Ovary (tissue), 9 donors: Measurements from ENCODE around the gene ITGAD. TPM values are rescaled to one million over a fixed set of nuclear protein-coding genes. Genes with fewer than 3 reads are reported as not detected.
A peak's percentile ranks its signal among the peaks of the same experiment; 100 is the strongest.

ENCODE experiments used
- DNase-seq, 5 donors: peaks; one replicate each; pipeline ENCODE4 v3.0.0-alpha.2; 2019 to 2020
- H3K27ac ChIP-seq, 2 donors: fragments of 200-600 bp; one replicate each; pipeline versions ENCODE4 v1.5.1 to v1.8.0; 2019 to 2022
- H3K27me3 ChIP-seq: fragments of 200-600 bp; one replicate; pipeline ENCODE4 v1.8.0; 2022
- H3K36me3 ChIP-seq: fragments of 200-600 bp; sonication (generic); one replicate; pipeline ENCODE4 v1.5.1; 2019
- H3K4me1 ChIP-seq: one replicate; pipeline ENCODE4 v1.8.1; 2013; ENCODE audit warnings: mild to moderate bottlenecking, moderate library complexity; ENCODE audit not compliant: insufficient read depth
- H3K4me3 ChIP-seq: fragments of 200-600 bp; sonication (generic); one replicate; pipeline ENCODE4 v1.5.1; 2017
- H3K9me3 ChIP-seq, 2 donors: fragments of 200-600 bp in 1 of 2; sonication (generic) in 1 of 2; one replicate each; pipeline versions ENCODE4 v1.5.1 to v1.8.1; 2013 to 2019; ENCODE audit warnings: mild to moderate bottlenecking in 1 of 2, moderate library complexity in 1 of 2
- CTCF ChIP-seq, 3 donors: fragments of 450-650 bp in 2 of 3; fragments of 200-600 bp in 1 of 3; IDR thresholded peaks; one replicate each; pipeline versions ENCODE4 v1.5.1 to v1.8.0; 2016 to 2022; ENCODE audit warnings: antibody characterized with exemption in 3 of 3, mild to moderate bottlenecking in 1 of 3
- EP300 ChIP-seq: sonication (generic); formaldehyde crosslinking; IDR thresholded peaks from one replicate; pipeline ENCODE4 v1.6.1; 2017; ENCODE audit warnings: antibody characterized with exemption
- POLR2A ChIP-seq: fragments of 450-650 bp; IDR thresholded peaks from one replicate; pipeline ENCODE4 v1.6.1; 2017; ENCODE audit warnings: antibody characterized with exemption, mild to moderate bottlenecking, moderate library complexity
- WGBS, 3 donors: extraction: QIAGEN DNeasy Blood & Tissue Kit in 1 of 3; methylation state at CpG; one replicate each; pipeline versions ENCODE4 v1.1.5 to v1.1.7; 2013 to 2017; 5-methylcytosine and 5-hydroxymethylcytosine counted together
- intact Hi-C, 4 donors: fragments of 100-400 bp; cut with DNase I; formaldehyde crosslinking; loops; one replicate each; pipeline versions ENCODE4 v1.11.0 to v1.15.1; 2022 to 2023
- polyA plus RNA-seq, 2 donors: library from polyadenylated mRNA; stranded (reverse); fragments of 200-250 nt in 1 of 2; fragments of 350-450 nt in 1 of 2; fragmentation: Illumina TruSeq in 1 of 2; extraction: RNeasy Lipid Tissue Mini Kit (QIAGEN cat#74804) in 1 of 2; gene quantifications; one replicate each; pipeline ENCODE4 v1.2.3, GENCODE V29; 2013 to 2014
- total RNA-seq, 7 donors: library from RNA; depleted of rRNA in 2 of 7; stranded (reverse); fragments of >200 nt in 2 of 7; fragmentation: NEBNext Ultra II Directional in 3 of 7; extraction: Animal tissue kit (Norgen Biotek cat#: 25700) in 3 of 7; gene quantifications; one replicate each; pipeline versions ENCODE4 v1.1.0 to v1.2.4, GENCODE V29; 2016 to 2023
- donor health status: DM: no; HTN: no; CAD: no; lungs with moderate emphysema.
- donor health status: DM: no; HTN: no; CAD: no.
- donor health status: Bipolar disorder and iron deficiency.
- donor health status: DM: yes; HTN: yes; CAD: no.
- donor health status: DM: no; HTN: no; CAD: no.
- donor health status: DM: yes; HTN: yes; CAD: no.

The ITGAD gene
- total and polyA plus RNA-seq, 9 donors = 0.05 to 2.7 (median 0.13) TPM; not detected in 5

GRCh38 chr16:31455601-31456314, 62.6 kb downstream of the ITGAD start:
- intact Hi-C loops = loop anchor here in 1 of 4 donors (10.0 kb wide), 1 partner anchor 419 kb away; the partner anchor contains the start of gene ZNF267
- no peaks in the 10 kb centered on the region for H3K27me3 ChIP-seq
- peak in 1 of 5 donors; percentile 40 for DNase-seq
- no peaks in the 10 kb centered on the region for H3K36me3 ChIP-seq
- no peaks in the 10 kb centered on the region for H3K9me3 ChIP-seq
- H3K27ac ChIP-seq = no peak overlapping the region
- 65 to 73% (median 67%) methylated on average over 17 of the region's 17 CpGs for WGBS, 3 donors
- H3K4me1 ChIP-seq = peaks cover 31% of the 10 kb centered on the region
- TF ChIP-seq CTCF (IDR thresholded peaks at IDR 0.05) = no peak
- no peak for TF ChIP-seq POLR2A
- no peak for TF ChIP-seq EP300
- H3K4me3 ChIP-seq = no peak overlapping the region

- no peak overlapping the region for H3K4me3 ChIP-seq
- 63 to 76% (median 70%) methylated on average over 8 of the region's 8 CpGs for WGBS, 3 donors
- H3K27me3 ChIP-seq = no peaks in the 10 kb centered on the region
- no peaks in the 10 kb centered on the region for H3K36me3 ChIP-seq
- intact Hi-C loops = loop anchor here in 1 of 4 donors (10.0 kb wide), 1 partner anchor 418 kb away; the partner anchor contains the start of gene ZNF267
- peaks cover 27% of the 10 kb centered on the region for H3K4me1 ChIP-seq
- TF ChIP-seq CTCF (IDR thresholded peaks at IDR 0.05) (no peak), EP300 (no peak), POLR2A (no peak)
- DNase-seq = peak in 2 of 5 donors; percentile 20 to 23
- H3K9me3 ChIP-seq = no peaks in the 10 kb centered on the region
- no peak overlapping the region for H3K27ac ChIP-seq
Measured at GRCh38 chr16:31456988-31457360, 63.8 kb downstream of the ITGAD start.

GRCh38 chr16:31458073-31458843, 65.1 kb downstream of the ITGAD start:
- 1% methylated on average over 37 to 42 of the region's 42 CpGs for WGBS, 3 donors
- no peaks in the 10 kb centered on the region for H3K27me3 ChIP-seq
- H3K27ac ChIP-seq = peak overlapping the region; percentile 97 to 98
- H3K36me3 ChIP-seq = no peaks in the 10 kb centered on the region
- TF ChIP-seq POLR2A = no peak
- TF ChIP-seq CTCF (IDR thresholded peaks at IDR 0.05) = no peak
- no peak for TF ChIP-seq EP300
- peak in 3 of 5 donors; percentile 45 to 60 (median 49) for DNase-seq
- H3K4me3 ChIP-seq = peak overlapping the region; percentile 87
- intact Hi-C loops = loop anchor here in 1 of 4 donors (10.0 kb wide), 1 partner anchor 417 kb away; the partner anchor contains the start of gene ZNF267
- H3K9me3 ChIP-seq = no peaks in the 10 kb centered on the region
- peaks cover 18% of the 10 kb centered on the region for H3K4me1 ChIP-seq

- Histone ChIP-seq H3K4me3 (peak within 1 kb of the TSS; percentile 87), H3K27me3 (no peaks in the 10 kb centered on the region), H3K9me3 (no peaks in the 10 kb centered on the region), H3K27ac (peak within 1 kb of the TSS; percentile 97 to 98), H3K36me3 (no peaks in the 10 kb centered on the region), H3K4me1 (peaks cover 16% of the 10 kb centered on the region)
- intact Hi-C loops = loop anchor here in 1 of 4 donors (10.0 kb wide), 1 partner anchor 416 kb away; the partner anchor contains the start of gene ZNF267
- peak; percentile 97 to 98 (median 98) for DNase-seq
- WGBS, 3 donors = 0 to 1% (median 0%) methylated on average over 53 to 91 of the region's 91 CpGs
- peak; percentile 51 to 81 (median 74) for TF ChIP-seq CTCF (IDR thresholded peaks at IDR 0.05)
- peak; percentile 86 for TF ChIP-seq POLR2A
- TF ChIP-seq EP300 = peak; percentile 58
Measured at GRCh38 chr16:31458844-31459686, 65.9 kb downstream of the ITGAD start, which contains the start of gene ARMC5. ARMC5 (plus strand) TSS chr16:31459501; CDS start chr16:31459525, 24 bp downstream.
